ENCODE results near the gene G6PD. TPM values are rescaled to one million over a fixed set of nuclear protein-coding genes. Genes with fewer than 3 reads are reported as not detected.
A peak's percentile ranks its signal among the peaks of the same experiment; 100 is the strongest.

G6PD gene
- total and polyA plus RNA-seq, 2 of the 8 experiments (the other 6 are each of a cell fraction or from before 2014, with no cell fraction given) = 47.3 to 55.1 TPM

GRCh38 chrX:154486396-154487207 lies 60.0 kb downstream of the G6PD start, which contains the start of gene UBL4A:
Gene UBL4A, minus strand, starts transcription at chrX:154486615. Its CDS starts 31 bp downstream, at chrX:154486584.
- Histone ChIP-seq H3K79me1 (ENCODE audit: low read depth, low read length) (no peaks in the 10 kb centered on the region), H2AFZ (ENCODE audit: low read length) (no peak within 1 kb of the TSS), H3K9ac (replicated peaks in 1 of 4; ENCODE audit: extremely low read depth in 1 of 4, low read depth in 3 of 4, low read length in 3 of 4) (peak within 1 kb of the TSS; percentile 9 to 47 (median 27); a peak in 5 of 7 replicates), H3K23me2 (ENCODE audit: low read depth, low read length) (no peaks in the 10 kb centered on the region; the same call in 1 of the 2 replicates), H4K20me1 (replicated peaks in 1 of 2; ENCODE audit: control insufficient read depth in 1 of 2, insufficient read depth in 2 of 2, low read length in 2 of 2) (peaks cover 1 to 2% of the 10 kb centered on the region in 2 experiments), H2AK5ac (ENCODE audit: low read depth, low read length) (no peak within 1 kb of the TSS), H2BK15ac (ENCODE audit: low read length) (no peak within 1 kb of the TSS), H3K9me3 (ENCODE audit: insufficient read depth in 2 of 2, low read depth in 1 of 2, low read length in 1 of 2) (no peaks in the 10 kb centered on the region), H2BK120ac (replicated peaks; ENCODE audit: low read depth, low read length) (no peak within 1 kb of the TSS), H2BK12ac (ENCODE audit: low read depth, low read length) (no peak within 1 kb of the TSS), H3K23ac (ENCODE audit: insufficient read length) (no peak within 1 kb of the TSS), H3K4ac (replicated peaks; ENCODE audit: insufficient read length, low read depth, low read length) (peak within 1 kb of the TSS; percentile 38), H3K4me1 (replicated peaks in 1 of 4; ENCODE audit: control insufficient read depth in 3 of 4, insufficient read depth in 4 of 4, low read length in 3 of 4) (peaks cover 0 to 12% (median 3%) of the 10 kb centered on the region in 4 experiments; a peak in 4 of 7 replicates), H4K5ac (ENCODE audit: insufficient read length, low read depth, low read length) (peak within 1 kb of the TSS; percentile 66), H3K4me3 (ENCODE audit: extremely low read depth in 1 of 4, insufficient read depth in 2 of 4, low read depth in 3 of 4, low read length in 4 of 4) (peak within 1 kb of the TSS; percentile 37 to 81 (median 58)), H4K8ac (ENCODE audit: extremely low read depth, insufficient read depth, low read length) (no peak within 1 kb of the TSS; the same call in none of the 2 replicates), H3K27me3 (replicated peaks in 1 of 4; ENCODE audit: control insufficient read depth in 3 of 4, extremely low read depth in 1 of 4, insufficient read depth in 3 of 4, low read length in 3 of 4) (no peaks in the 10 kb centered on the region; a peak in 1 of 7 replicates), H4K91ac (replicated peaks; ENCODE audit: insufficient read length, low read length) (no peak within 1 kb of the TSS), H3K18ac (ENCODE audit: extremely low read depth, low read length) (no peak within 1 kb of the TSS; the same call in 1 of the 2 replicates), H3K36me3 (ENCODE audit: control insufficient read depth in 2 of 4, insufficient read depth in 4 of 4, low read length in 3 of 4) (peaks cover 0 to 13% (median 0%) of the 10 kb centered on the region in 4 experiments; a peak in 2 of 8 replicates), H2BK20ac (ENCODE audit: low read length) (no peak within 1 kb of the TSS), H3K4me2 (ENCODE audit: insufficient read depth in 1 of 2, low read depth in 2 of 2, low read length in 2 of 2) (peak within 1 kb of the TSS; percentile 68), H3K27ac (ENCODE audit: low read depth, low read length) (no peak within 1 kb of the TSS), H2BK5ac (ENCODE audit: low read depth, low read length) (no peak within 1 kb of the TSS), H3K56ac (replicated peaks; ENCODE audit: insufficient read length, low read depth, low read length) (peak within 1 kb of the TSS; percentile 46), H3K14ac (ENCODE audit: insufficient read length) (no peak within 1 kb of the TSS), H3K79me2 (ENCODE audit: control insufficient read depth in 1 of 2, insufficient read depth in 2 of 2, low read length in 2 of 2) (no peaks in the 10 kb centered on the region)
- TF ChIP-seq CBX8 (IDR thresholded peaks at IDR 0.05; ENCODE audit: borderline replicate concordance, low read depth, low read length) (no peak), SUZ12 (IDR thresholded peaks at IDR 0.05; ENCODE audit: low read length) (no peak), HDAC2 (IDR thresholded peaks at IDR 0.05; ENCODE audit: borderline replicate concordance in 1 of 2, low read depth in 2 of 2, low read length in 2 of 2) (no peak), SP2 (IDR thresholded peaks at IDR 0.05; ENCODE audit: low read length) (no peak), GTF2F1 (IDR thresholded peaks at IDR 0.05; ENCODE audit: borderline replicate concordance, low read depth, low read length) (no peak), PHF8 (conservative IDR thresholded peaks at IDR 0.05; ENCODE audit: low read depth, low read length) (0 out of 2 replicates have a peak, but pooled peaks have one; percentile 46), CTCF (IDR thresholded peaks at IDR 0.05; ENCODE audit: control extremely low read depth in 1 of 3, insufficient read depth in 1 of 3, low read depth in 1 of 3, low read length in 3 of 3) (no peak)
- DNase-seq (ENCODE audit: low read depth in 1 of 2, low spot score in 2 of 2) = peak in 1 of 2 experiments; percentile 55
- ChIA-PET POLR2A (ENCODE audit: partially characterized antibody) (interaction anchor here (0.9 to 2.3 kb wide), 9 partner anchors 10 to 116 kb away, joined by 4 to 8 read pairs (median 5); partner anchors contain the start of gene RPL10), CTCF (ENCODE audit: partially characterized antibody) (interaction anchor here (0.9 to 2.3 kb wide), 2 partner anchors 41 to 61 kb away, joined by 3 to 5 read pairs; no protein-coding TSS in a partner anchor)
- no peak for FAIRE-seq
- 83% methylated on average over 3 of the region's 95 CpGs; no CpG with 5 or more reads in 1 of the 2 experiments for WGBS, 2 experiments (ENCODE audit: extremely low coverage in 1 of 2, insufficient coverage in 1 of 2, insufficient read length in 1 of 2, insufficient replicate concordance in 2 of 2, low coverage in 1 of 2, low lambda C conversion rate in 2 of 2, missing lambda C conversion rate in 1 of 2)

Measured in H1 (cell line).